GM13976 (cell line): ENCODE measurements around the gene HEATR9.

Source experiments
- DNase-seq: peaks from one replicate; pipeline ENCODE4 v3.0.0; 2012; ENCODE audit warnings: low spot score
- CTCF ChIP-seq: IDR thresholded peaks from 2 replicates; pipeline ENCODE4 v1.5.1; 2012; ENCODE audit warnings: borderline replicate concordance, mild to moderate bottlenecking; ENCODE audit not compliant: insufficient read depth; ENCODE audit errors: extremely low read depth, missing control alignments, control extremely low read depth
- in situ Hi-C: fragments of 300-500 bp; cut with MboI; formaldehyde crosslinking; loops from one replicate; pipeline ENCODE4 v1.12.0; 2022; ENCODE audit warnings: low sequenced_read_pairs, mixed read lengths, inconsistent platforms; ENCODE audit not compliant: unreplicated experiment

The HEATR9 gene

DNA sequence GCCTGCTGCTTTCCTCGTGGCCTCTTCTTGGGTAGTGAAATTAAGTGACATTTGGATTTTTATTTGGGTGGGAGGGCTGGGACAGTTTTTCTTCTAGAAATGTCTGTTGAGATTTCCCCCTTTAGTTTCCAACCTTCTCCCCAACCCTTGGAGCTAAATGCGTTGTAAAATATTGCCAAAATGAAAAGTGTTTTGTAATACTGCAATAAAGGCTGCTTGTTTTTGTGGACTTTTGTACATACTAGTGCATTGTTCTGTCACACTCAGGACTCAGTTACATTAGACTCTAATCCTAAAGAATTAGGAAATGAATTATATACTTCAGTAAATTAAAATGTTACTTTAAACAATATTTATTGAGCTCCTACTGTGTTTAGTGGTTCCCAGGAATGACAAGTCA, 21.7 kb downstream of the HEATR9 start:
- no peak for TF ChIP-seq CTCF
- in situ Hi-C loops, result no loop called here
- DNase-seq, result no peak

- in situ Hi-C loops, result no loop called here
- no peak for DNase-seq
- no peak for TF ChIP-seq CTCF
Observed at GRCh38 chr17:35846055-35846809, 22.5 kb downstream of the HEATR9 start.

- no peak for TF ChIP-seq CTCF
- in situ Hi-C loops, result no loop called here
- no peak for DNase-seq
Observed at GRCh38 chr17:35844547-35844946, 24.1 kb downstream of the HEATR9 start.

- in situ Hi-C loops, result no loop called here
- no peak for TF ChIP-seq CTCF
- no peak for DNase-seq
Observed at GRCh38 chr17:35843698-35844097, 25.0 kb downstream of the HEATR9 start.

- DNase-seq, result no peak
- in situ Hi-C loops, result no loop called here
- TF ChIP-seq CTCF, result no peak
Observed at GRCh38 chr17:35842239-35842638, 26.5 kb downstream of the HEATR9 start.

- TF ChIP-seq CTCF, result no peak
- no peak for DNase-seq
- in situ Hi-C loops, result no loop called here
Observed at GRCh38 chr17:35841505-35841904, 27.2 kb downstream of the HEATR9 start.

DNA sequence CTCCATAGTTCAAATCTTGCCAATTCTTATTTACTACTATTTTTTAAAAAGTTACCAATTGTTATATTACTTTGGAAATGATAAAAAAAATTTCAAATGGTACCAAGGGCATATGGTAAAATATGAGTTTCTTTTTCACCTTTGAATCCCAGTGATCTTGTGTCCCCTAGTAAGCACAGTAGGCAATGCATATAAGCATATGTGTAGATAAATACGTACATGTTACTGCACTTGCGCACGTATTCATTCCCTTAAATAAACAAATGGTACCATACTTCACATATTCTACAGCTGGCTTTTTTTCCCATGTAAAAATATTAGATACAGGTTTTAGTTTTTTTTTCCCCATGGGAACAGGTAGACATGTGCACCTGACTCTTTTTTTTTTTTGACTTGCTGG, 27.6 kb downstream of the HEATR9 start:
- no peak for DNase-seq
- no peak for TF ChIP-seq CTCF
- in situ Hi-C loops, result no loop called here
